ENCODE measurements around the gene FAM193B.

FAM193B gene

DNA sequence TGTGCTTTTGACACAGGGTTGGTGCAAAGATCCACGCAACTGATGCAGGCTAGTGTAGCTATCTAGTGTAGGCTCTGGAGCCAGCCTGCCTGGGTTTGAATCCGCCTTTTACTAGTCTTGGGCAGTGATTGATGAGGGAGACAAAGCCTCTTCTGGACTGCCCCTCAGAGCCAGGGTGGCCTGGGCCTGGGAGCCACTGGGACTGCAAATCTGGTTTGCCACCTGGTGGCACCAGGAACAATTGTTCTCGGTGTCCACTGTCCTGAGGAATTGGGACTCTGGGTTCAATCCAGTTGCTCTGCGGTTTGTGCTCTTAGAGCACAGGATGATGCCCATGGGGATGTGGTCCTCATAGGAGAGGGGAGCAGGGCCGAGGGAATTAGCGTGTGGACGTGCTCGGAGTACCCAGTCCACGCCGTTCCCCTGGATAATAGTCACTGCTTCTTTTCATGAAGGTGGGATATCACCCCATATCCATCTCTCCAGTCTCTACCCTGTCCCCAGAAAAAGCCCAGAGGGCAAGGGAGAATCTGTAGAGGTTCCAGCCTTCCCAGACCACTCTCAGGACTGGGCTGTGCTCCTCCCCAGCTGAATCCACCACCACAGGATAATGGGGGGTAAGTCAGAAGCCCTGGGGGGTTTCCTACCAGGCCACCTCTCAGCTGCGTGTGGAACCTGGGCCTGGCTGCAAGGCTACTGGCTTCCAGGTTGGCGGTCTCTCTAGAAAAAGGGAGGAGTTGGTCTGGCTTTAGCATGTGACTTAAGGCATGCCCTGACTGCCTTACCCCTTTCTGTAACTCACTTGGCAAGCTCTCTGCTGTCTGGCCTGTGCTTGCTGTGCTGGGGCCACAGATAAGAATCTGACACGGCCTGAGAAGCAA, 47.5 kb upstream of the FAM193B start:
- H3K27ac ChIP-seq = no peak overlapping the region
- no peaks in the 10 kb centered on the region for H3K27me3 ChIP-seq (ENCODE audit: insufficient read depth, low read depth)
- H3K9ac ChIP-seq = no peak overlapping the region
- H3K4me3 ChIP-seq (IDR thresholded peaks at IDR 0.05; ENCODE audit: insufficient read depth, low read depth, low read length) = no peak overlapping the region
- no peaks in the 10 kb centered on the region for H3K79me2 ChIP-seq (ENCODE audit: insufficient read depth, low read depth)
- no peak overlapping the region for H2AFZ ChIP-seq (ENCODE audit: low read depth)
- TF ChIP-seq, protein P1, sequence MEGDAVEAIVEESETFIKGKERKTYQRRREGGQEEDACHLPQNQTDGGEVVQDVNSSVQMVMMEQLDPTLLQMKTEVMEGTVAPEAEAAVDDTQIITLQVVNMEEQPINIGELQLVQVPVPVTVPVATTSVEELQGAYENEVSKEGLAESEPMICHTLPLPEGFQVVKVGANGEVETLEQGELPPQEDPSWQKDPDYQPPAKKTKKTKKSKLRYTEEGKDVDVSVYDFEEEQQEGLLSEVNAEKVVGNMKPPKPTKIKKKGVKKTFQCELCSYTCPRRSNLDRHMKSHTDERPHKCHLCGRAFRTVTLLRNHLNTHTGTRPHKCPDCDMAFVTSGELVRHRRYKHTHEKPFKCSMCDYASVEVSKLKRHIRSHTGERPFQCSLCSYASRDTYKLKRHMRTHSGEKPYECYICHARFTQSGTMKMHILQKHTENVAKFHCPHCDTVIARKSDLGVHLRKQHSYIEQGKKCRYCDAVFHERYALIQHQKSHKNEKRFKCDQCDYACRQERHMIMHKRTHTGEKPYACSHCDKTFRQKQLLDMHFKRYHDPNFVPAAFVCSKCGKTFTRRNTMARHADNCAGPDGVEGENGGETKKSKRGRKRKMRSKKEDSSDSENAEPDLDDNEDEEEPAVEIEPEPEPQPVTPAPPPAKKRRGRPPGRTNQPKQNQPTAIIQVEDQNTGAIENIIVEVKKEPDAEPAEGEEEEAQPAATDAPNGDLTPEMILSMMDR (conservative IDR thresholded peaks at IDR 0.05; ENCODE audit: low read depth, low read length) = no peak
- peaks cover 3% of the 10 kb centered on the region for H3K4me1 ChIP-seq (ENCODE audit: low read depth, poor library complexity, severe bottlenecking)
- no peaks in the 10 kb centered on the region for H3K36me3 ChIP-seq (ENCODE audit: insufficient read depth)
- H4K20me1 ChIP-seq (ENCODE audit: insufficient read depth) = no peaks in the 10 kb centered on the region
- H3K4me2 ChIP-seq = no peak overlapping the region

DNA sequence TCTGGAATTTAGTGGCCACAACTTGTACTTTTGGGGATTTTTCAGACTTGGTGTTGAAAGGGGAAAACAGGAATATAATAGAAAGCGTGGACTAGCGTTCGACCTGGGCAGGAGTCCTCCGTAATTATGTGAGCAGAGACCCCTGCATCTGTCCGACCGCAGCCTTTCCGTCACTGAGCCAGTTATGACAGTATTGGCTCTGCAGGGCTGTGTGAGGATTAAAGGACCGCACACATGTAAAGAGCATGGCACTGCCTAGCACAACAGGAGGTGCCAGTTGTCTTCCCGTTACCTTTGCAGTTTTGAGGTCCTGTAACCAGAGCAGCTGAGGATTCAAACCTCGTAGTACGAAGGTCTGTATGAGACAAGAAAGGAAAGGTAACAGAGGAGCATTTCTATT, 46.8 kb upstream of the FAM193B start:
- no peaks in the 10 kb centered on the region for H4K20me1 ChIP-seq (ENCODE audit: insufficient read depth)

DNA sequence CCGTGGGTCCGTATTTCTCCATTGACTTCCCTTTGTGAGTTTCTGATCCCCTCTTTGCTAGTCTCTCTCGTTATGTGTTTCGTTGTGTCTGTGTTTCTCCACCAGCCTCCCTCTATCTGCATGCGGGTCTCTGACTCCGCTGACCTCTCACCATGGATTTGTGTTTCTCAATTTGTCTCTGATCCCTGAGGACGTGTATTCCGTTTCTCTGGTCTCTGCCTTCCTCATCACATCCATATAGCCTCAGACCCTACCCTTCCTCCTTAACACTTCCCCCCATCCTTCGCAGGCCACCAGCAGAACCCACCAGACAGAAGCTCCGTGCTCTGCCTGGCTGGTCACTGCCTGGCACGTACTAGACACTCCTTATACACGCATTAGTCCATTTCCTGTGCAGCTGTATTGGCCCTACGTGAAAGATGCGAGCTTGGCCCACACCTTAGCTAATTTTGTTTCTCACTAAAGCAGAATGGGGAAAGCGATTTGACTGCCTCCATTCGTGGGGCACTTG, 46.2 kb upstream of the FAM193B start:
- no peak overlapping the region for H3K4me3 ChIP-seq (IDR thresholded peaks at IDR 0.05; ENCODE audit: insufficient read depth, low read depth, low read length)
- H3K36me3 ChIP-seq (ENCODE audit: insufficient read depth) = no peaks in the 10 kb centered on the region
- peak overlapping the region; percentile 41; the same call in 1 of the 2 replicates for H2AFZ ChIP-seq (ENCODE audit: low read depth)
- no peaks in the 10 kb centered on the region for H3K79me2 ChIP-seq (ENCODE audit: insufficient read depth, low read depth)
- TF ChIP-seq, protein P1 (conservative IDR thresholded peaks at IDR 0.05; ENCODE audit: low read depth, low read length) = no peak
- H3K4me2 ChIP-seq = peak overlapping the region; percentile 86
- H3K9ac ChIP-seq = peak overlapping the region; percentile 57; the same call in 1 of the 2 replicates
- no peaks in the 10 kb centered on the region for H4K20me1 ChIP-seq (ENCODE audit: insufficient read depth)
- no peak overlapping the region; the same call in 1 of the 2 replicates for H3K27ac ChIP-seq
- H3K4me1 ChIP-seq (ENCODE audit: low read depth, poor library complexity, severe bottlenecking) = peaks cover 3% of the 10 kb centered on the region
- H3K27me3 ChIP-seq (ENCODE audit: insufficient read depth, low read depth) = no peaks in the 10 kb centered on the region

More for the DNA sequence above, 46.8 kb upstream of the FAM193B start:
- Histone ChIP-seq H3K4me2 (peak overlapping the region; percentile 86), H3K4me3 (IDR thresholded peaks at IDR 0.05; ENCODE audit: insufficient read depth, low read depth, low read length) (no peak overlapping the region), H3K4me1 (ENCODE audit: low read depth, poor library complexity, severe bottlenecking) (peaks cover 3% of the 10 kb centered on the region), H3K27ac (no peak overlapping the region), H3K27me3 (ENCODE audit: insufficient read depth, low read depth) (no peaks in the 10 kb centered on the region), H2AFZ (ENCODE audit: low read depth) (no peak overlapping the region), H3K79me2 (ENCODE audit: insufficient read depth, low read depth) (no peaks in the 10 kb centered on the region), H3K9ac (no peak overlapping the region), H3K36me3 (ENCODE audit: insufficient read depth) (no peaks in the 10 kb centered on the region)
- TF ChIP-seq, protein P1 (conservative IDR thresholded peaks at IDR 0.05; ENCODE audit: low read depth, low read length) = no peak

DNA sequence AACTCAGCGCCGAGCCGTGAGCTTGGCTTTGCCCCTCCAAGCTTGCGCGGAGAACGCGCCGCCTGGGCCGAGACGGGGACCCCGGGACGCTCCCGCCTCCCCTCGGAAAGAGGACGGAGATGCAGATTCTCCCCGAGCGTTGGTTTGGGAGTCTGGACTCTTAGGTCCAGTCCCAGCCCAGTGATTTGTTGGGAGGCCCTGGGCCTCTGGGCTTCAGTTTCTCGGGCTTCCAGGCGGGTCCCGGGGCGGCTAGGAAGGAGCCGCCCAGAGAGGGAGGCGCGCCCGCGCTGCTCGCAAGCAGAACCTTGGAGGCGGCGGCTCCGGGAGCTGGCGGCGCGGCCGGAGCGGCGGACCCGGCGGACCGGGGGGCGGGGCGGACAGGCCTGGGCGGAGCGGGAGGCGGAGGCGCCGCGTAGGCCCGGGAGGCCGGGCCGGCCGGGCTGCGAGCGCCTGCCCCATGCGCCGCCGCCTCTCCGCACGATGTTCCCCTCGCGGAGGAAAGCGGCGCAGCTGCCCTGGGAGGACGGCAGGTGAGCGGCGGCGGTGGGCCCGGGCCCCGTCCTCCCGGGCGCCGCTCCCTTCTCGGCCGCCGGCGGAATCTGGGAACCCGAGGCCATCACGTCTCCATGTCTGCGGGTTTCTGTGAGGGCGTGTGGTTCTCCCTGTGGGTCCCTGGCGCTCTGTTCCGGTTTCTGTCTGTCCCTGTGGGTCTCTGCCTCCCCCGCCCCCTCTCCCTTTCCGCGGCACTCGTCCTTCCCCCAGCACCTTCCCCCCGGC, 45.6 kb upstream of the FAM193B start, which contains the start of gene B4GALT7:
B4GALT7 (plus strand) TSS at position 402 of the 777 bp plus-strand sequence; CDS start at position 481, 79 bp downstream.
- Histone ChIP-seq H3K36me3 (ENCODE audit: insufficient read depth) (no peaks in the 10 kb centered on the region), H4K20me1 (ENCODE audit: insufficient read depth) (no peaks in the 10 kb centered on the region), H2AFZ (ENCODE audit: low read depth) (peak within 1 kb of the TSS; percentile 64), H3K27ac (peak within 1 kb of the TSS; percentile 39; the same call in 1 of the 2 replicates), H3K9ac (peak within 1 kb of the TSS; percentile 57; the same call in 1 of the 2 replicates), H3K4me2 (peak within 1 kb of the TSS; percentile 86), H3K4me1 (ENCODE audit: low read depth, poor library complexity, severe bottlenecking) (peaks cover 3% of the 10 kb centered on the region), H3K4me3 (IDR thresholded peaks at IDR 0.05; ENCODE audit: insufficient read depth, low read depth, low read length) (no peak within 1 kb of the TSS), H3K79me2 (ENCODE audit: insufficient read depth, low read depth) (no peaks in the 10 kb centered on the region), H3K27me3 (ENCODE audit: insufficient read depth, low read depth) (no peaks in the 10 kb centered on the region)
- TF ChIP-seq, protein P1 (conservative IDR thresholded peaks at IDR 0.05; ENCODE audit: low read depth, low read length) = no peak

Measured in KMS-11 (cell line).